ENCODE measurements around the gene MACROD2.

Gene MACROD2

DNA sequence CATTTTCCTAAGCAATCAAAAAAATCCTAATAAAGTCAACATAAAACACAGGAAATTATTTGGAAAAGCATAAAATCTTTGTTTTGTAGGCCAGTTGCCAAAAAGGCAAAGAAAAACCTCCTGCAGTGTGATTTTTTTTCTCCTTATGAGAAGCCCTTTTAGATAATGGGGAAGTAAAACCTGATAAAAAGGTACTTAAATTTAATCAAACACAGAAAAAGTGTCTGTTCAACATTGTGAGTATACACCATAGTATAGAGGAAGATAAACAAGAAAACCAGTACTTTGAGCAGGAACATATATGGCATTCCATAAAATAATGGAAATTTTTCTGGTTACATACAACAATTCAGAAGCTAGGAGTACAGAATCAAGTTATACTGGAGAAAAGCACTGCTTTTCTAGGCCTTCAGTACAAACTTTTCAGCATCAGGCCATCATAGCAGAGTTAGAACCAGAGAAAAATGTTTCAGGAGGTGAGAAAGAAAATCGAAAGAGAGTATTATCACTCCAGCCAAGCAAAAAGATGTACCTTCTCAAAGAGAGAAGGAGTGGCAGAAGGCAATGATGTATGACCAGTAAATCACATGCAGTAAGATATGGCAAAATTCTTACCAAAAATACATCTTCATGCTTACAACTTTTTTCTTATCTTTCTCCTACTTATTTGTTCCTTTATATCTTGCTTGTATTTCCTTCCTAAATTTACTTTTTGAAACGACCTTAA, 2083.0 kb downstream of the MACROD2 start:
- DNase-seq, result no peak

DNA sequence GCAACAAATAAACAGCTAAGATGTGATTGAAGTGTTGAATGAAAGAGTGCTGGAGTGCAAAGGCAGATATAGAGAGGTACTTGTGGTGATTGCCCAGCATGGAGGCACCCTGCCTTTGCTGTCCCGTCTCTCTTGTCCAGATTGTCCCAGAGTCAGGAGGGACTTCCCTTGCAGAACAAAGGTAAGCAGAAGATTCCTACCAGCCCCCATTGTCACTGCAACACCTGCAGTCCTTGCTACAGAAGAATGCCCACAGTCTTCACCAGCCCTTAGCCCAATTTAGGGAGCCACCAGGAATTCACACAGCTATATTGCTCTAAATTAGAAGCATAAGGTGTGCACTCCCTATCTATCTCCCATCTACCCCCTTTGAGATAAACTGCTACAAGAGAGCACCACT, 2086.1 kb downstream of the MACROD2 start:
- DNase-seq, result no peak

DNA sequence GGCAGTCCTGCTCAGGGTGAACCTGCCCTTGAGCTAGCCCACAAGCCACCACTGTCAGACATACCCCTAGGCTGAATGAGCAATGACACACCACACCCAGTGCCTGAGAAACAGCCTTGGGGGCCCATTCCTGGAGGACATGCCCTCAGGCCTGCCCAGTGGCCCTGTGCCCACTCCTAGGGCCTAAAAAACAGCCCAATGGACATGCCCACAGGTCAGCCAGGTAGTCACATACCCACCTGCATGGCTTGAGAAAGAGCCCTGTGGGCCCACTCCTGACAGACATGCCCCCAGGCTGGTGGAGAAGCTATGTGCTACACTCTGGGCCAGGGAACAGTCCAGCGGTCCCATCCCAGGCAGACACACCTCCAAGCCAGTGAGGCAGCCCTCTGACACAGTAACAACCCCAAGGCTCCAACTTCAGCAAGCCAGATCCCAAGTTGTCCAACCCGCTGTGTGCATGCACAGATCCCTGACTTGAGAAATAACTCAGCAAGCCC, 2086.8 kb downstream of the MACROD2 start:
- no peak for DNase-seq

DNA sequence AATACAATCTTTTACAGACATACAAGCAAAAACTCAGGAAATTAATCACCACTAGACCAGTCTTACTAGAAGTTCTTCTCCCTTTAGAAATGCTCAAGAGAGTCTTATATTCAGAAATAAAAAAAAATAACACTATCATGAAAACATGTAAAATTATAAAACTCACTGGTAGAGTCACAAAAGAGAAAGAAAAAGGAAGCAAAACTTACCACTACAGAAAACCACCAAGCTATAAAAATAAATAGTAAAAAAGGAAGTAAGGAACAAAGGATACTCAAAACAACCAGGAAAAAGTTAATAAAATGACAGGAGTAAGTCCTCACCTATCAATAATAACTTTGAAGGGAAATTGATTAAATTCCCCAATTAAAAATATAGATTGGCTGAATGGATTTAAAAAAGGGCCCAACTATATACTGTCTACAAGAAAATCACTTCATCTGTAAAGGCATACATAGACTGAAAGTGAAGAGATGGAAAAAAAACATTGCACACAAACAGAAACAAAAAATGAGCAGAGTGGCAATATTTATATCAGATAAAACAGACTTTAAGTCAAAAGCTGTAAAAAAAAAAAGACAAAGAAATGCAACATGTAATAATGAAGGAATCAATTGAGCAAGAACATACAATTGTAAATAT, 2088.4 kb downstream of the MACROD2 start:
- no peak for DNase-seq

DNA sequence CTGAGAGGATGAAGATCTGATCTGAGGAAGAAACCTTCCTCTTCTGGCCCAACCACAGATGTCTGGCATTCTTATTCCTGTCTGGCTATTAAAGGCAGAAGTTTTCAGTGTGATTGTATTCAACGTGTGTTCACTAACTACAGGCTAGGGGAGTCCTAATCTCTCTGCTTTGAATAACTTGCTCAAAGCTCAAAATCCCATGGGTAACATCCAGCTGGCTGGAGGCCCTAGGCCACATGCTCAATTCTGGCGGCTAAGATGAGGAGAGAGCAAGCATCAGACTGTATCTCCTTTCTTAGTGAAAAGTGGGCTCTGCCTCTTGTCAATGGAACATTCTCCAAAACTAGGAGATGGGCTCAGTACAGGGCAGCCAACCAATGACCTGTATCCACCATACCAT, 2099.9 kb downstream of the MACROD2 start:
- DNase-seq, result no peak

DNA sequence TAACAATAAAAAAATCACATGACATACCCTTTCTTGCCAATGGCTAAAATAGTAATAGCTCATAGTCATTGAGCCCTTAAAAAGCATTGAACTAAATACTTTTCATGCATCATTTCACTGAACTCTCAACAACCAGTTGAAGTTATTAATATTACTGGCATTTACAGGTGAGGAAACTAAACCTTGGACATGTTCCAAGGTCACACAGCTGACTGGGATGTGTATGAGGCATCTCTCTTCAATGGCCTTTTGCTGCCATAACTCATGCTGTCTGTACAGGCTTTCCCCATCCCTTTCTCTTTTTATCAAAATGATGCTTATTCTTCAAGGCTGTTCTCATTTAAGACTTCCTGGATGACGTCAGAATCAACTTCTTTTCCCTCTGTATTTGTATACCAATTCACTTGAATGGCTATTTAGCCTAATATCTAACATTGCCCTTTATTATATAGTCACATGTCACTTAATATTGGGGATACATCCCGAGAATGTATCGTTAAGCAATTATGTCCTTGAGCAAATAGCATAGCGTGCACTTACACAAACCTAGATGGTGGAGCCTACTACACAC, 2101.5 kb downstream of the MACROD2 start:
- no peak for DNase-seq

DNA sequence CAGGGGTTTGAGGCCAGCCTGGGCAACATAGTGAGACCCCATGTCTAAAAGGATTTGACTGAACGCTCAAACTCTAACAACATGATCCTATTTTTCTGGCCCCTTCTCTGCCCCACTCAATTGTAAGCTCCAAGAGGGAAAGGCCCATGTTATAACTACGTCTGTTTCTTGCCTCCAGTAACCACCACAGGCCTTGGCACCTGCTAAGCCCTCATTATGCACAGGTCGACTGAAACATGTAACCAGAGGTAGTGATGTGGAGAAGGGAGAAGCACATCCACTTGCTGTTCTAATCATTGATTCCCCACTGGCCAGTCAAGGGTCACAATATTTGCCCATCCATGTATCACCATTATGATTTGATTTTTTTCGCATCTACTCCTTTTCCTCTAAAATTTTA, 2102.5 kb downstream of the MACROD2 start:
- DNase-seq, result no peak

DNA sequence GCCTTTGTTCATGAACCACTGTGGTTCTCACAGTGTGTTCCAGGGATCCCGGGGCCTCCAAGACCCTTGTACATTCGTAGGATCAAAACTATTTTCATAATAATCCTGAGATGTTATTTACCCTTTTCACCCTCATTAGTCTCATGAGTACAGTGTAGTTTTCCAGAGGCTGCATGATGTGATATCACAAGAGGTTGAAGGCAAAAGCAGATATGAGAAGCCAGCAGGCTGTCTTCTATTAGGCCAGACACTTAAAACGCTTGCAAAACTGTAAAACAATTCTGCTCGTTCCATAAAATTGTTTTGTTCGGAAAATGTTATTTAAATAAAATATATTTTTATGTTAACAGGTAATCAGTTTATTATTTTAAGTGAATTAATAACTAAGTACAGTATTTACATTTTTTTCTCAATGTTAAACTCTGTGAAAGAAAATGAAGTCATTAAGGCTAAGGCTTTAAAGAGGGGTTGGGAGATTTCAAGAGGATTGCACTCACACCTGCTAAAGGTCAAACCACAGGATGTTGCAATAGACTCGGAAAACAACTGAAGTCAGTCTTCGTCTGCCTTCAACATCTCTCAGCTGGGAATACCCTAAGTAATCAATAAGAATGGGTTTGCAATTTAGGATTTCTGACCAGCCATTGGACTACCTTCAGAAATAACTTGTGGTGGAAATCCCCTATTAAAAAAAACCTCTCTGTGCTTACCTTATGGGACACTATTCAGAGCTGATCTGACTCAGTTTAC, 2103.7 kb downstream of the MACROD2 start:
- DNase-seq, result no peak

DNA sequence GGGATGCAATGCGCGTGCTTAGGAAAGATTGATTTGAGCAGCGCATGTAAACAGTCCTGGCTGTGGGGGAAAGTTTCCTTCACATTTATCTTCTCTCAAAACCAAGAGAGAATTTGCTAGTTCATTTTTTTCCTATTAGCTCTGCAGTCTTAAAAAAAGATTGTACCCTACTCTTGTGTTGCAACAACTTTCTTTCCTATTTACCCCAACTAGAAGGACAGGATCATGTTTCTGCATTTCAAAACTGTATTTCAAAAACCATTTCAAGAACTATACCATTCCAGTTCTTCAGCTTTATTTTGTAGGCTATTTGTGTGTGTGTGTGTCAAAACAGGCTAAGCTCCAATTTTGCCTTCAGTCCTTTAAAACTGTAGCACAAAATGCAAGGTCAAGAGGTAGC, 2104.8 kb downstream of the MACROD2 start:
- DNase-seq, result no peak

DNA sequence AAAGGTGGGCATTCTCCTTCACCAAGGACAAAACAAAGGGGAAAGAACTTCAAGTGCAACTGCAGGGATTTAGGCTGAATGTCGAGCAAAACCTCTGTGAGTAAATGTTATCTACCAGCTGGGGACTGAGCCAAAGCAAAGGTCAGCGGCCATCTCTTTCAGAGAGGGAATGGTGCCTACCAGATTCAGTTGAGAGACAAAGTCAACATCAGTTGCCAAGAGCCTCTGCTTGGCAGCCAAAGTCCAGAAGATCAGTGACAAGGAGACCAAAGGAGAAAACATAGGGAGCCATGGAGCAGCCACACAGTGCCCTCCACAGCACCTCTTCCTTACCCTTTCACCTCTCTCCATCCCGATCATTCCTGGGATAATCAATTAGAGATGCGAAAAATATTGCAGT, 2105.5 kb downstream of the MACROD2 start:
- no peak for DNase-seq
